ENCODE results near the gene B4GALNT4. TPM values are rescaled to one million over a fixed set of nuclear protein-coding genes. Genes with fewer than 3 reads are reported as not detected.

B4GALNT4 gene
- total and polyA plus RNA-seq, 2 of the 4 experiments (the other 2 are of a cell fraction), result 5.2 to 38.6 TPM

DNA sequence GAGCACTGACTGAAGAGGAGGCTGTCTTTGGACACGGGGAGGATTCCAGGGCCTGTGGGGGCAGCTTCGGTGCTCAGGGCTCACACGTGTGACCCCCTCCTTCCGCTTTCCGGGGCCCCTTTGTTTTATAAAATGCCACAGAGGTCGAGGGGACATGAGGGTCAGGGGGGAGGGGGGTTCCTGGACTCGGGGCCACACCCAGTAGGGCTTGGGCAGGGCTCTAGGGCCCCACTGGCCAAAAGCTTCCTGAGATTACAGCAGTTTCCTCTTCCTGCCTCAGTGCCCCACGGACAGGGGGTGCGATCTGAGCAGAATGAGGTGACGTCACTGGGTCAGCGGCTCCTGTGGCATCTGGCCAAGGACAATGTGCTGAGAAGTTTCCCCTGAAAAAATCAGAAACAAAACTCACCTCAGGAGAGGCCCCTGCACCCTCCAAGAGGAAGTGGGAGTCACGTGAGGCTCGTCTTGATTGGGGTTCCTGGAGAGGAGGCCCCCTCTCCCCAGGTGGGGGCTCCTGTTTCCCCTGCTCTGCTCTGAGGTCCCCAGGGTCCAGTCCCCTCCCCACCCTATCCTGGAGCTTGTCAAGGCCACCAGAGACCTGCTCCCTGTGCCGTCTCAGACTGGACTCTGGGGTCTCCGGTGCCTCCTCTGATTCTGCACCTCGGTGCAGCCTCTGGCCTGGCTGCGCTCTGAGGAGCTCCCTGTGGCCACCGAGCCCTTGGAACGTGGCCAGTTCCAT is 42.3 kb upstream of the B4GALNT4 start:
- no peak overlapping the region for H3K4me2 ChIP-seq (ENCODE audit: low read depth, low read length)
- no peak overlapping the region for H3K4me3 ChIP-seq (ENCODE audit: insufficient read depth, low read depth, low read length)
- H3K79me1 ChIP-seq (ENCODE audit: low read depth in 1 of 2, low read length in 2 of 2), result no peaks in the 10 kb centered on the region
- H4K8ac ChIP-seq (ENCODE audit: low read depth in 2 of 2, low read length in 2 of 2), result peak overlapping the region; percentile 49 to 84
- TF ChIP-seq RFX5 (IDR thresholded peaks at IDR 0.05; ENCODE audit: low read depth, low read length) (no peak), MAFK (IDR thresholded peaks at IDR 0.05; ENCODE audit: low read depth, low read length) (no peak), MXI1 (IDR thresholded peaks at IDR 0.05; ENCODE audit: borderline replicate concordance, low read depth, low read length) (no peak), RAD21 (IDR thresholded peaks at IDR 0.05; ENCODE audit: low read length) (no peak), MAZ (IDR thresholded peaks at IDR 0.05; ENCODE audit: borderline replicate concordance, low read depth, low read length) (no peak), NFE2L2 (IDR thresholded peaks at IDR 0.05; ENCODE audit: low read depth, low read length) (no peak), CHD1 (IDR thresholded peaks at IDR 0.05; ENCODE audit: low read depth, low read length) (no peak), RCOR1 (IDR thresholded peaks at IDR 0.05; ENCODE audit: insufficient replicate concordance, low read length) (no peak), POLR2A (IDR thresholded peaks at IDR 0.05; ENCODE audit: low read depth, low read length) (no peak), SMC3 (IDR thresholded peaks at IDR 0.05; ENCODE audit: low read depth, low read length) (no peak), FOS (IDR thresholded peaks at IDR 0.05; ENCODE audit: low read depth, low read length) (no peak), BHLHE40 (IDR thresholded peaks at IDR 0.05; ENCODE audit: low read depth, low read length) (no peak)
- TF ChIP-seq, protein P1, sequence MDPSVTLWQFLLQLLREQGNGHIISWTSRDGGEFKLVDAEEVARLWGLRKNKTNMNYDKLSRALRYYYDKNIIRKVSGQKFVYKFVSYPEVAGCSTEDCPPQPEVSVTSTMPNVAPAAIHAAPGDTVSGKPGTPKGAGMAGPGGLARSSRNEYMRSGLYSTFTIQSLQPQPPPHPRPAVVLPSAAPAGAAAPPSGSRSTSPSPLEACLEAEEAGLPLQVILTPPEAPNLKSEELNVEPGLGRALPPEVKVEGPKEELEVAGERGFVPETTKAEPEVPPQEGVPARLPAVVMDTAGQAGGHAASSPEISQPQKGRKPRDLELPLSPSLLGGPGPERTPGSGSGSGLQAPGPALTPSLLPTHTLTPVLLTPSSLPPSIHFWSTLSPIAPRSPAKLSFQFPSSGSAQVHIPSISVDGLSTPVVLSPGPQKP (IDR thresholded peaks at IDR 0.05; ENCODE audit: borderline replicate concordance, low read depth, low read length), result no peak
- TF ChIP-seq, protein P2, sequence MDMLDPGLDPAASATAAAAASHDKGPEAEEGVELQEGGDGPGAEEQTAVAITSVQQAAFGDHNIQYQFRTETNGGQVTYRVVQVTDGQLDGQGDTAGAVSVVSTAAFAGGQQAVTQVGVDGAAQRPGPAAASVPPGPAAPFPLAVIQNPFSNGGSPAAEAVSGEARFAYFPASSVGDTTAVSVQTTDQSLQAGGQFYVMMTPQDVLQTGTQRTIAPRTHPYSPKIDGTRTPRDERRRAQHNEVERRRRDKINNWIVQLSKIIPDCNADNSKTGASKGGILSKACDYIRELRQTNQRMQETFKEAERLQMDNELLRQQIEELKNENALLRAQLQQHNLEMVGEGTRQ (IDR thresholded peaks at IDR 0.05; ENCODE audit: low read depth, low read length), result no peak
- TF ChIP-seq, protein P3, sequence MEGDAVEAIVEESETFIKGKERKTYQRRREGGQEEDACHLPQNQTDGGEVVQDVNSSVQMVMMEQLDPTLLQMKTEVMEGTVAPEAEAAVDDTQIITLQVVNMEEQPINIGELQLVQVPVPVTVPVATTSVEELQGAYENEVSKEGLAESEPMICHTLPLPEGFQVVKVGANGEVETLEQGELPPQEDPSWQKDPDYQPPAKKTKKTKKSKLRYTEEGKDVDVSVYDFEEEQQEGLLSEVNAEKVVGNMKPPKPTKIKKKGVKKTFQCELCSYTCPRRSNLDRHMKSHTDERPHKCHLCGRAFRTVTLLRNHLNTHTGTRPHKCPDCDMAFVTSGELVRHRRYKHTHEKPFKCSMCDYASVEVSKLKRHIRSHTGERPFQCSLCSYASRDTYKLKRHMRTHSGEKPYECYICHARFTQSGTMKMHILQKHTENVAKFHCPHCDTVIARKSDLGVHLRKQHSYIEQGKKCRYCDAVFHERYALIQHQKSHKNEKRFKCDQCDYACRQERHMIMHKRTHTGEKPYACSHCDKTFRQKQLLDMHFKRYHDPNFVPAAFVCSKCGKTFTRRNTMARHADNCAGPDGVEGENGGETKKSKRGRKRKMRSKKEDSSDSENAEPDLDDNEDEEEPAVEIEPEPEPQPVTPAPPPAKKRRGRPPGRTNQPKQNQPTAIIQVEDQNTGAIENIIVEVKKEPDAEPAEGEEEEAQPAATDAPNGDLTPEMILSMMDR (conservative IDR thresholded peaks at IDR 0.05; ENCODE audit: low read depth, low read length), result no peak
- peak overlapping the region; percentile 87 for H2AFZ ChIP-seq (replicated peaks; ENCODE audit: low read length, poor library complexity)
- peak overlapping the region; percentile 66 for H3K4ac ChIP-seq (ENCODE audit: low read depth, low read length)
- ATAC-seq (ENCODE audit: low read depth) (peak; percentile 25), DNase-seq (peak; percentile 42)
- H3K36me3 ChIP-seq (ENCODE audit: control insufficient read depth, insufficient read depth, low read length), result no peaks in the 10 kb centered on the region
- H3K9me1 ChIP-seq (ENCODE audit: insufficient read depth, low read length), result no peaks in the 10 kb centered on the region
- H2BK20ac ChIP-seq (ENCODE audit: low read depth, low read length), result peak overlapping the region; percentile 40; the same call in 1 of the 2 replicates
- peak overlapping the region; percentile 65 for H3K18ac ChIP-seq (ENCODE audit: low read depth, low read length)
- H3K27ac ChIP-seq (ENCODE audit: insufficient read depth, low read length), result peak overlapping the region; percentile 43
- peak overlapping the region; percentile 70 for H2AK9ac ChIP-seq (replicated peaks; ENCODE audit: low read depth, low read length, poor library complexity)
- dilution Hi-C loops (cut with HindIII; ENCODE audit: low sequenced_read_pairs, unreplicated experiment), result no loop called here
- no peak overlapping the region; the same call in 1 of the 2 replicates for H2AK5ac ChIP-seq (ENCODE audit: low read depth, low read length)
- peak overlapping the region; percentile 61 for H2BK120ac ChIP-seq (ENCODE audit: low read depth, low read length)
- no peaks in the 10 kb centered on the region for H4K20me1 ChIP-seq (ENCODE audit: insufficient read depth, low read length)
- 32% methylated on average over 5 of the region's 19 CpGs; no CpG with 5 or more reads in 1 of the 2 experiments for WGBS, 2 experiments (ENCODE audit: extremely low coverage in 2 of 2, insufficient read length in 1 of 2)
- CTCF ChIA-PET, result no interaction called here
- H3K9ac ChIP-seq (ENCODE audit: low read depth, low read length), result 0 out of 2 replicates have a peak overlapping the region, but pooled peaks have one; percentile 4
- in situ Hi-C loops (cut with MboI; ENCODE audit: low sequenced_read_pairs), result no loop called here
- H4K5ac ChIP-seq (ENCODE audit: low read depth, low read length), result peak overlapping the region; percentile 70
- H3K27me3 ChIP-seq (ENCODE audit: control insufficient read depth, insufficient read depth, low read length), result no peaks in the 10 kb centered on the region
- no TSS peak for BruUV-seq (replicated peaks)
- H3K14ac ChIP-seq (replicated peaks; ENCODE audit: low read depth, low read length), result peak overlapping the region; percentile 10; the same call in 1 of the 2 replicates
- no peak overlapping the region for H2BK5ac ChIP-seq (ENCODE audit: low read depth, low read length, poor library complexity, severe bottlenecking)
- no peaks in the 10 kb centered on the region for H3K9me3 ChIP-seq (ENCODE audit: control insufficient read depth, insufficient read depth, low read length)
- H3K4me1 ChIP-seq (ENCODE audit: control insufficient read depth, insufficient read depth, low read length), result peaks cover 13% of the 10 kb centered on the region
- POLR2A ChIA-PET (ENCODE audit: unreplicated experiment), result no interaction called here
- intact Hi-C loops (cut with micrococcal nuclease), result no loop called here
- peak overlapping the region; percentile 26; the same call in 1 of the 2 replicates for H4K91ac ChIP-seq (ENCODE audit: insufficient read depth, low read depth, low read length)
- H3K23ac ChIP-seq (ENCODE audit: low read depth, low read length), result no peak overlapping the region
- 0 out of 3 replicates have a peak overlapping the region, but pooled peaks have one; percentile 37 for H2BK15ac ChIP-seq (ENCODE audit: low read depth, low read length)
- no peak overlapping the region for H3K56ac ChIP-seq (ENCODE audit: extremely low read depth, insufficient read depth, low read length)
